WTC11 (cell line): ENCODE measurements around the gene GATA6.

Source experiments
- ATF3 ChIP-seq: sonication (generic); formaldehyde crosslinking; conservative IDR thresholded peaks from 2 replicates; pipeline ENCODE4 v1.8.1; 2022; ENCODE audit warnings: mild to moderate bottlenecking, missing genetic modification reagents
- ATF6 ChIP-seq: sonication (generic); formaldehyde crosslinking; IDR thresholded peaks from 2 replicates; pipeline ENCODE4 v1.8.1; 2023; ENCODE audit warnings: mild to moderate bottlenecking, missing genetic modification reagents
- CBFB ChIP-seq: sonication (generic); formaldehyde crosslinking; IDR thresholded peaks from 2 replicates; pipeline ENCODE4 v1.8.1; 2022; ENCODE audit warnings: mild to moderate bottlenecking, low read depth, missing genetic modification reagents
- CTCF ChIP-seq: fragments of 200-600 bp; IDR thresholded peaks from 2 replicates; pipeline ENCODE4 v1.8.0; 2022; ENCODE audit warnings: antibody characterized with exemption
- MAX ChIP-seq: sonication (generic); formaldehyde crosslinking; IDR thresholded peaks from 2 replicates; pipeline ENCODE4 v1.8.0; 2022; ENCODE audit warnings: mild to moderate bottlenecking, missing genetic modification reagents
- SP1 ChIP-seq: sonication (generic); formaldehyde crosslinking; conservative IDR thresholded peaks from 2 replicates; pipeline ENCODE4 v1.8.1; 2022; ENCODE audit warnings: missing genetic modification reagents
- TCF7 ChIP-seq: sonication (generic); formaldehyde crosslinking; IDR thresholded peaks from 2 replicates; pipeline ENCODE4 v1.8.0; 2022; ENCODE audit warnings: mild to moderate bottlenecking, low read depth, missing genetic modification reagents, moderate library complexity
- TF ChIP-seq, protein P1 (sequence below): sonication (generic); formaldehyde crosslinking; IDR thresholded peaks from 2 replicates; pipeline ENCODE4 v1.8.1; 2022; ENCODE audit warnings: low read depth, missing genetic modification reagents, borderline replicate concordance

DNA sequence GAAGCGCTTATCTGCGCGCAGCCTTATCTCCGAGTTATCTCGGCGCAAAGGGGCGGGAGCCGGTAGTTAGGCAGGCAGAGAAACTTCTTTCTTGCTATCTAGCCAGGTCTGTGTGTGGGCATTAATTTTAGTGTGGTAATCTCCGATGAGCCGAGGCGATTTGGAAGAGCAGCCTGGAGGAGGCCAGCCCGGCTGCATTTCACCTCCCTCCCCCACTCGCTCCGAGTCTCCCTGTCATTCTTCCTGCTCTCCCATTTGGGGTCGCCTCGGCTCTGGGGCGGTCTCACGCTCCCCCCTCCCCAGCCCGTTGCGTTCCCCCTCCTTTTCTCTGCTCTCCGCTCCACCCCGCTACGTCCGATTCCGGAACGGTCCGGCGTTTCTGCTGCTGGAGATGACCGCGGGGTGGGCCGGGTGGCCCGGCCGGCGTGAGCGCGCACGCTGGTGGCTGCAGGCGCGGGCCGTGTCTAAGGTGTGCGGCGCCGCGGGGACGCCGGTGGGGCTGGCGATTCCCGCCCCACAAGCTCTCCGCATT lies 566 bp downstream of the GATA6 start:
- TF ChIP-seq CTCF, result no peak
- no peak for TF ChIP-seq SP1 (CRISPR knock-in tag)
- TF ChIP-seq TCF7, result no peak
- no peak for TF ChIP-seq CBFB (CRISPR knock-in tag)
- no peak for TF ChIP-seq MAX
- TF ChIP-seq ATF3, result no peak
- no peak for TF ChIP-seq ATF6
- TF ChIP-seq, protein P1, sequence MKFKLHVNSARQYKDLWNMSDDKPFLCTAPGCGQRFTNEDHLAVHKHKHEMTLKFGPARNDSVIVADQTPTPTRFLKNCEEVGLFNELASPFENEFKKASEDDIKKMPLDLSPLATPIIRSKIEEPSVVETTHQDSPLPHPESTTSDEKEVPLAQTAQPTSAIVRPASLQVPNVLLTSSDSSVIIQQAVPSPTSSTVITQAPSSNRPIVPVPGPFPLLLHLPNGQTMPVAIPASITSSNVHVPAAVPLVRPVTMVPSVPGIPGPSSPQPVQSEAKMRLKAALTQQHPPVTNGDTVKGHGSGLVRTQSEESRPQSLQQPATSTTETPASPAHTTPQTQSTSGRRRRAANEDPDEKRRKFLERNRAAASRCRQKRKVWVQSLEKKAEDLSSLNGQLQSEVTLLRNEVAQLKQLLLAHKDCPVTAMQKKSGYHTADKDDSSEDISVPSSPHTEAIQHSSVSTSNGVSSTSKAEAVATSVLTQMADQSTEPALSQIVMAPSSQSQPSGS (CRISPR knock-in tag), result no peak
